Activated gamma-delta T cell treated with Interleukin-2 at 50 U/mL for 16 hours (primary cell): ENCODE data around the gene GM2A.

Source experiments
- DNase-seq: peaks from one replicate; pipeline ENCODE4 v3.0.0-alpha.2; 2020

Gene GM2A

GRCh38 chr5:151252762-151253604 lies at the start of gene GM2A:
Gene GM2A, plus strand, starts transcription at chr5:151253185. Its CDS starts 32 bp downstream, at chr5:151253217.
- peak; percentile 98 for DNase-seq

- no peak for DNase-seq
Observed at GRCh38 chr5:151204051-151204450, 48.9 kb upstream of the GM2A start.

- DNase-seq = no peak
Observed at GRCh38 chr5:151205411-151205810, 47.6 kb upstream of the GM2A start.

- no peak for DNase-seq
Observed at GRCh38 chr5:151208481-151208914, 44.5 kb upstream of the GM2A start.

GRCh38 chr5:151212406-151212798 lies 40.6 kb upstream of the GM2A start:
- DNase-seq = no peak

DNA sequence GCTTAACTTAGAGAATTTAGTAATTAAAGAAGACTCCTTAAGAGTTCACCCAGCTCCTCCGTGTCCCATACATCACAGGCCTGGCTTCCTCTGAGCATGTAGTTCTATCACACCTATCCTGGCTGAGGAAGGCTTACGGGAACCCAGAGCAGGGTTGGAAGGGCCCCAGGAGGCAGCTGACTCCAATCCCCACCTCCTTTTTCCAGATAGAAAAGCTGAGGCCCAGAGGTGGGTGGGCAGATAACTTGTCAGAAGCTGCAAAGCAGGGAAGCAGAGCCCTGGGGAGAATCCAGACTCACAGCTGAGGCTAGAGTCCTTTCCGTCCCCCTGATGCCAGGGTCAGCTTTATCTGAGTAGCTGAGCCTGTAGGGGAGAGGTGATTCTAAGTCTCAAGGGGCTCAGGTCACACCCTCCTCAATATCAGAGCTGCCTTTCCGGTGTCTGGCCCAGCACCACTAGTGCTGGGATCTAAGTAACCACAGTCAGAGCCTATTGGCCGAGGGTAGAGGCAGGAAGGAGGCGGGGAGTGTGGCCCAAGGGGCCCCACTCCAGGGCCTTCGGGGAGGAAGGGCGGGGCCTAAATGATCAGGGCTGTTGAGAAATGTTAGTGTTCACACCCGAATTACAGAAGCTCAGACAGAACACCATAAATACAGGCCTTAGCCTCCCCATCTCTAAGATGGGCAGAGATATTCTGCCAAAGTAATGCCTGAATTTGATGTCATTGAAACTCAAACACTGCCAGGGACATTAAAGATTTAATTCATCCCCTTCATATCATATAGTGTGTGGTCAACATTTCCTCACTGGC lies 39.0 kb upstream of the GM2A start:
- DNase-seq = peak; percentile 89

DNA sequence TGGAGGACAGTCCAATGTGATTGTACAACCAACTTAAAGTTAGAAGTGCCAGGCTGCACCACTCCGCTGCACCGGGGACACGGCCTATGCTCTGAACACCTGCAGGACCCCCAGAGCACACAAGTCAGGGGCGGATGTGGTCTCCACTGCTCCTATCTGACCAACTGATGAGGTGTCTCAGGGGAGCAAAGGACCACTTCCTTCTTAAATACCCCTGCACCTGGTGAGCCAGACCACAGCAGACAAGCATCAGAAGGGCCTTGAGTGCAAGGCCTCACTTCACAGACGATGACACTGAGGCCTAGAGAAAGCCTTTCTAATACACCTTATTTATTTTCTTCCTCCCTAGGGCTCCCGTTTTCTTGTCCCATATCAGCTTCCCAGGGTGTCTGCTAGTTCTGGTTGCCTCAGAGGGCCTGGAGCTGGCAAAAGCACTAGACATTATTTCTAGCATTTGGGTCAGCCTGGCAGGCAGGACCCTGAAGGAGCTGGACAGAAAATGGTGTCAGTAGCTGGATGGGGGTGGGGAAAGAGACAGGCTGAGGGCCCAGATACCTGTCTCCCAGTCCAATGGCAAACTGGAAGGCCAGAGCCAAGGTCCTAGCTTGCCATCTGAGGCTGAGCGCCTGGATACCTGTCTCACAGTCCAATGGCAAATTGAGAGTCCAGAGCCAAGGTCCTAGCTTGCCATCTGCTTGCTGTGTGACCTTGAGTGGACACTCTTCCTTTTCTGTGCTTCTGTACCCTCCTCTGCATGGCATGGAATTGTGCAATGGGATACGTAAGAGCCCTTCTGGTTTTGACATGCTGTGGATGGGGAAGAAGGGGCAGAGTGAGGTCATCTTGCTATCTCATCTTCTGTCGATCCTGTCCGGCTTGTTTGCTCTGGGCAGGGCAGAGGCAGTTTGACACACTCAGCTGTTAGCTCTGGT lies 38.1 kb upstream of the GM2A start:
- DNase-seq = peak; percentile 61

GRCh38 chr5:151215546-151215880 lies 37.5 kb upstream of the GM2A start:
- no peak for DNase-seq

DNA sequence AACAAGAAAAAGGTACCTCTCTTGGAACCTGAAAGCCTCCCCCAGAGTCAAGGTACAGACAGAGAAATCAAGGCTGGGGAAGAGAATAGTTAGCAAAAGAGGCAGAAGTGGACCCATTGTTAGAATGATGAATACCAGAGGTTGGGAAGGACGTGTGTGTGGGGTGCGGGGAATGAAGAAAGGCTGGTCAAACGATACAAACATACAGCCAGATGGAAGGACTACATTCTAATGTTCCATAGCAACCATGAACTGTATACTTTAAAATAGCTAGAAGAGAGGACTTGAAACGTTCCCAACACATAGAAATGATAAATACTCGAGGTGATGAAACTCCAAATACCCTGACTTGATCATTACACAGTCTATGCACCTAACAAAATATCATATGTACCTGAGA lies 36.2 kb upstream of the GM2A start:
- DNase-seq = no peak

DNA sequence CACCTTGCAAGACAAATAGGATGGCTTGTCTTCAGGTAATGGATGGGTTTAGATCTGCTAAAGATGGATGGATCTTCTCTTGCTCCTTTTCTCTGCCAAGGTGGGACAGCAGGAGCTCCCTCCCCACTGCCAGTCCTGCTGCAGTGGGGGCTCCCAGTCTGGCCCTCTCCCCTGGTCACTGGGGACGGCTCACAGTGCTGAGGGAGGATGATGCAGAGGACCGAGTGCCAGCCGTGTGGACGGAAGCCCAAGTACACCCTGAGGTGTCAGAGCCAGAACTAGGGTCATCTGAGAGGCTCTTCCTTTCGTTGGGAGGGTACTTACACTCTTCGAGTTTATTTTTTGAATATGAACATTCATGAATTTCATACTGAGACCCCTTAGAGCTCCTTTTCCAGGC lies 34.8 kb upstream of the GM2A start:
- no peak for DNase-seq

GRCh38 chr5:151219138-151219537 lies 33.8 kb upstream of the GM2A start:
- no peak for DNase-seq

DNA sequence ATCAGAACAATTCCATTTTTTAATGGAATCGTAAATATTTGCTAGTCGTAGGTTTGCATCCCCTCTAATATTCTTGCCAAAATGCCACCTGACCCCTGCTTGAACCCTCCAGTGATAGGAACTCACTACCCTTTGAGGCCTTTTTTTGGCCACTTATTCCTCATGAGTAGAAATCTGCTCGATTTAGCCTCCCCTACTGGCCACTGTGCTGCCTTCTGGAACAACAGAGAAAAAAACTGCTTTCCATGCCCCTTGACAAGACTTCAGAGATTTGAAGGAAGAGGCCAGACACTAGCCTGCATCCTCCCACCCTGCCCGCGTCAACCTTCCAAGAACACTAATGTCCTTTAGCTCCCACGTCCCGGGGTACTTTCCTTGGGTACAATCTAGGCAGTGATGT lies 33.2 kb upstream of the GM2A start:
- DNase-seq = no peak

DNA sequence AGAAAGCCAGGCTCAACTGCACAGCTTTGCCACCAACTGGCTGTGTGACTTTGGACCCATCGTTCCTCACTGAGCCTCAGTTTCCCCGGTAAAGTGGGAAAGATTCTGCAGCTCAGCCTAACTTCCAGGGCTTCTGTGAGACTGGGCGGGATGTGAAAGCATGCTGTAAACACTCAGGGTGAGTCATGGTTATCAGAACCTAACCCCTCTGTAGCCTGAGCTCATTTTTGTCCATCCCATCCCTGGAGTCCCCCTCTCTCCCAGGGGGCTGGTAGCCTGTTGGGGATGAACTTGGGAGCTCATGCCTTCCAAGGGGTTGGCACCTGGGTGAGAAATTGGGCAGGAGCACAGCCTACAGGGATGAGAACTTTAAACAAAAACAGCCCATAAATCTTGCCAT lies 31.4 kb upstream of the GM2A start:
- DNase-seq = no peak

DNA sequence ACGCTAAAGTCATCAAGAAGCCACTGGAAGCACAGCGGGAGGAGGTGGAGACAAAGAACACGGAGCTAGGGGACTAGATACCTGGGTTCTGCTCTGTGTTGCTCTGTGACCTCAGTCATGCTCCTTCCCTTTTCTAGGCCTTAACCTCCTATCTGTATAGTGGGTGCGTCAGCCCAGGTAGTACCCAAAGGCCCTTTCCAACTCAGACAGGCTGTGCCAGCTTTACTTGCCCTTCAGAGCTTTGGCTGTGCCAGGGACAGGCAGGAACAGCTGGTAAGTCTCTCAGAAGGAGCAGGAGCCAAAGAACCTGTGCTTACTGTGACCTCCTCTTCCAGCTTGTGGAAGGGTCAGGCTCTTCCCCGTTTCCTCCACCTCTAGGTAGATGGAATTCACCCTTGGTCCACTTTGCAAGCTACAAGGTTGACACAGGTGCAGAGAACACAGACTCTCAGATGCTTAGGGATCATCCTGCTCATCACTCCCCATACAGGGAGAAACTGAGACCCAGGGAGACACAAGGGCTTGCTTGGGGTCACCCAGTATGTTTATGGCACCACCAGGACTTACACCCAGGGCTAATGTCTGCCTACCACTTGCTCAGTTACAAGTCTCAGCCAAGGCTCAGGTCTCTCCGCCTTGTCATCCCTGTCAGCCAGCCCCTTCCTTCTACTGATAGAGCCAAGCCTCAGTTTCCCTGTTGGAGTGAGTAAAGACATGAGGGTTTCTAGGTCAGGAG lies 30.8 kb upstream of the GM2A start:
- DNase-seq = no peak

DNA sequence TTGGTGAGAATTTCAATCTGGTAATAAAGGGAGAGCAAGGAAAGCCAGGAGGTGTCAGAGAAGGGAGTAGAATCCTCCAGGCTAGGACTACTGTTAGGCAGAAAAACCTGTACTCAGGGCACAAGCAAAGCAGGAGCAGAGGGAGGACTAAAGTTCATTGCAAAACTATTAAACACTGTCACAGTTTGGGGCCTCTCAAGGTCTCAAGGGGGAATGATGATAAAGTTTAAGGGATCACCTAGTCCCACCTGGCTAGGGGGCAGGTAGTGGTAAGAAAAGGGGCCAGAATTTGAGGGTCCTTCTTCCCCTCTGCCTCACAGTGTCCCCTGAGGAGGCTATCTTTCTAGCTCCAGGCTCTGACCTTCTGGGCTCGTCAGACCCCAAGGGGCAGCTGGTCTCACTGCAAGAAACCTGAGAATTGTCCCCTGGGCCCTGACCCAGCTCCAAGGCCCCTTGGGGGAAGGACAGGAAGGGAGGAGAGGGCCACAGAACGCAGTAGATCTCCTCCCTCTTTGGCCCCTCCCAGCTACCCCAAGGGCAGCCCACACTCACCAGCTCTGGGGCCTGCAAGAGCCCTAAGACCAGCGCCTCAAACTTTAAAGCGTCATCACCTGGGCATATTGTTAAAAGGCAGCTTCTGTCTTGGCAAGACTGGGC lies 30.1 kb upstream of the GM2A start:
- peak; percentile 58 for DNase-seq

- DNase-seq = peak; percentile 53
Observed at GRCh38 chr5:151223447-151224264, 29.3 kb upstream of the GM2A start, which contains the start of gene CCDC69. Gene CCDC69, minus strand, starts transcription at chr5:151224092. Its CDS starts 122 bp downstream, at chr5:151223970.

- DNase-seq = no peak
Observed at GRCh38 chr5:151224372-151224771, 28.6 kb upstream of the GM2A start.

GRCh38 chr5:151225071-151225470 lies 27.9 kb upstream of the GM2A start:
- DNase-seq = no peak

DNA sequence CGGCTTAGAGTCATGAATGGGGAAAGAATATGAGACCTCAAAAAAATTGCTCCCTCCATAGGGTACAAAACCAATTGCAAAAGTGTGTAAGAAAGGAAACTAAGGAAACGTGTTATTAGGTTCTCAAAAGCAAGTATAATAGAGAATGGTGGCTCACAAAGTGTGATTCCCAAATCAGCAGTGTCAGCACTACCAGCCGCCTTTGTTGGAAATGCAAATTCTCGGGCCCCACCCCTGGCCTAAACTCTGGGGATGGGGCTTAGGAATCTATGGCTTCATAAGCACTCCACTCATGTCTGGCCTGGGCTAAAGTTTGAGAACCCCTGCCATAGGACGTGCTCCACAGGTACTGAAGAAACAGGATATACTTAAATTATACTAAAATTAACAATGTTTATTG lies 27.5 kb upstream of the GM2A start:
- no peak for DNase-seq

DNA sequence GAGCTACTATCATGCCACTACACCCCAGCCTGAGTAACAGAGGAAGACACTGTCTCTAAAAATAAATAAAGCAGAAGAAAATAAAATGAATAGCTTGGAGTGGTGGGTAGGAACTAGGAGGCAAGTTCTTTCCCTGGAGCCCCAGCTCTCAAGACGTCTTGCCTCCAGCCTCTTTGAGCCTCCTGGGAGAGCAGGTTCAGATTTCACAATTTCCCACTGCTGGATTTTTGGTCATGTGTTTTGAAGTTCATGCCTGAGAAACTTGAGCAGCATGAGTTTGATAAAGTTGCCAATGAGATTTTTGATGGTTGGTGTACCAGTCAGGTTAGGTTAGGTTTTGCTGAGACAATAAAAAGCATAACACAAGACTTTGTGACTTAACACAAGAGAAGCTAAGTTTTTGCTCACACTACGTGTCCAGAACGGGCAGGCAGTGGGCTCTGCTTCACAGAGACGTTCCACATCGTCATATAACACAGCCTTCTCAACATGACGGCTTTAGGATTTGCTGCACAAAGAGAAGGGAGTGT lies 25.0 kb upstream of the GM2A start:
- no peak for DNase-seq

- DNase-seq = no peak
Observed at GRCh38 chr5:151228986-151229385, 24.0 kb upstream of the GM2A start.
